ENCODE data around the gene RAC3. TPM values are rescaled to one million over a fixed set of nuclear protein-coding genes. Genes with fewer than 3 reads are reported as not detected.

The RAC3 gene
- polyA plus RNA-seq, 2 of the 4 experiments (the other 2 are of a cell fraction): 9.9 to 21.0 TPM

DNA sequence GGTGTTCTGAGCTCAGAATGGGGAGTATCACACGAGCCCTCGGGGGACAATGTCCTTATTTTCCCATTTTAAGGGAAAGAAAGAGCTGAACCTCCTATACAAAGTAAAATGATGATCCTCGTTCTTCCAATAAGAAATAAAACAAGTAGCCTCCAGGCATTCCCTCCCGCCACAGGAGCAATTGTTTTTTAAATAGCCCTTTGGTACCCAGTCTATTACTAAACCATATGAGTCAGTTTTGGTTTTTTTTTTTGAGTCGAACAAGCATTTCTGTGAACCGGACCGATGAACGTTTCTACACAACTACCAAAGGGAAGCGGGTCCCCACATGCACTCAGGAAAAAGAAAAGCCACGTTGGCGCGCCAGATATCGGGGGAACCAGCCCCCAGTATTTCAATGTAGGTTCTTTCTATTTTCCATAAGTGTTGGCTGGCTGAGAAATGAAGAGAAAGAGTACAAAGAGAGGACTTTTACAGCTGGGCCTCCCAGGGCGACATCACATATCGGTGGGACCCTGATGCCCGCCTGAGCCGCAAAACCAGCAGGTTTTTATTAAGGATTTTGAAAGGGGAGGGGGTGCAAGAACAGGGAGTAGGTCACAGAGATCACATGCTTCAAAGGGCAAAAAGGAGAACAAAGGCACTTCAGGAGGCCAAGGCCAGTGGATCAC lies 9.8 kb downstream of the RAC3 start:
- H3K4me3 ChIP-seq: no peak overlapping the region
- POLR2A ChIA-PET: no interaction called here
- no peak overlapping the region for H3K27ac ChIP-seq
- ATAC-seq (no peak), DNase-seq (ENCODE audit: low read depth in 1 of 2, low spot score in 1 of 2) (no peak), FAIRE-seq (no peak)
- peaks cover 8% of the 10 kb centered on the region; the same call in 2 of the 3 replicates for H3K4me1 ChIP-seq
- CTCF ChIA-PET: interaction anchor here (0.6 to 5.2 kb wide), 7 partner anchors 8 to 165 kb away, joined by 3 to 59 read pairs (median 5); partner anchors contain the start of gene RAC3
- H3K4me2 ChIP-seq: no peak overlapping the region
- TF ChIP-seq KDM1A (IDR thresholded peaks at IDR 0.05; ENCODE audit: low read depth) (no peak), SREBF2 (IDR thresholded peaks at IDR 0.05) (no peak), EP300 (IDR thresholded peaks at IDR 0.05) (no peak), TFCP2L1 (CRISPR knock-in tag; IDR thresholded peaks at IDR 0.05) (no peak), ZC3H11A (IDR thresholded peaks at IDR 0.05) (no peak), EHMT2 (IDR thresholded peaks at IDR 0.05; ENCODE audit: low read depth) (no peak), ZSCAN20 (CRISPR knock-in tag; IDR thresholded peaks at IDR 0.05) (no peak), CHD4 (IDR thresholded peaks at IDR 0.05; ENCODE audit: borderline replicate concordance) (no peak), GATA3 (IDR thresholded peaks at IDR 0.05; ENCODE audit: borderline replicate concordance) (no peak), RARB (CRISPR knock-in tag; IDR thresholded peaks at IDR 0.05) (no peak), FOSB (CRISPR knock-in tag; IDR thresholded peaks at IDR 0.05) (no peak), ZFP36 (IDR thresholded peaks at IDR 0.05; ENCODE audit: borderline replicate concordance, partially characterized antibody) (no peak), RNF2 (IDR thresholded peaks at IDR 0.05; ENCODE audit: borderline replicate concordance, low read depth) (no peak), KDM5A (IDR thresholded peaks at IDR 0.05) (no peak), FOXS1 (CRISPR knock-in tag; IDR thresholded peaks at IDR 0.05) (no peak), RFX5 (IDR thresholded peaks at IDR 0.05) (no peak)
- TF ChIP-seq, protein P1, sequence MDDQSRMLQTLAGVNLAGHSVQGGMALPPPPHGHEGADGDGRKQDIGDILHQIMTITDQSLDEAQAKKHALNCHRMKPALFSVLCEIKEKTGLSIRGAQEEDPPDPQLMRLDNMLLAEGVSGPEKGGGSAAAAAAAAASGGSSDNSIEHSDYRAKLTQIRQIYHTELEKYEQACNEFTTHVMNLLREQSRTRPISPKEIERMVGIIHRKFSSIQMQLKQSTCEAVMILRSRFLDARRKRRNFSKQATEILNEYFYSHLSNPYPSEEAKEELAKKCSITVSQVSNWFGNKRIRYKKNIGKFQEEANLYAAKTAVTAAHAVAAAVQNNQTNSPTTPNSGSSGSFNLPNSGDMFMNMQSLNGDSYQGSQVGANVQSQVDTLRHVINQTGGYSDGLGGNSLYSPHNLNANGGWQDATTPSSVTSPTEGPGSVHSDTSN (IDR thresholded peaks at IDR 0.05): no peak
- TF ChIP-seq, protein P2, sequence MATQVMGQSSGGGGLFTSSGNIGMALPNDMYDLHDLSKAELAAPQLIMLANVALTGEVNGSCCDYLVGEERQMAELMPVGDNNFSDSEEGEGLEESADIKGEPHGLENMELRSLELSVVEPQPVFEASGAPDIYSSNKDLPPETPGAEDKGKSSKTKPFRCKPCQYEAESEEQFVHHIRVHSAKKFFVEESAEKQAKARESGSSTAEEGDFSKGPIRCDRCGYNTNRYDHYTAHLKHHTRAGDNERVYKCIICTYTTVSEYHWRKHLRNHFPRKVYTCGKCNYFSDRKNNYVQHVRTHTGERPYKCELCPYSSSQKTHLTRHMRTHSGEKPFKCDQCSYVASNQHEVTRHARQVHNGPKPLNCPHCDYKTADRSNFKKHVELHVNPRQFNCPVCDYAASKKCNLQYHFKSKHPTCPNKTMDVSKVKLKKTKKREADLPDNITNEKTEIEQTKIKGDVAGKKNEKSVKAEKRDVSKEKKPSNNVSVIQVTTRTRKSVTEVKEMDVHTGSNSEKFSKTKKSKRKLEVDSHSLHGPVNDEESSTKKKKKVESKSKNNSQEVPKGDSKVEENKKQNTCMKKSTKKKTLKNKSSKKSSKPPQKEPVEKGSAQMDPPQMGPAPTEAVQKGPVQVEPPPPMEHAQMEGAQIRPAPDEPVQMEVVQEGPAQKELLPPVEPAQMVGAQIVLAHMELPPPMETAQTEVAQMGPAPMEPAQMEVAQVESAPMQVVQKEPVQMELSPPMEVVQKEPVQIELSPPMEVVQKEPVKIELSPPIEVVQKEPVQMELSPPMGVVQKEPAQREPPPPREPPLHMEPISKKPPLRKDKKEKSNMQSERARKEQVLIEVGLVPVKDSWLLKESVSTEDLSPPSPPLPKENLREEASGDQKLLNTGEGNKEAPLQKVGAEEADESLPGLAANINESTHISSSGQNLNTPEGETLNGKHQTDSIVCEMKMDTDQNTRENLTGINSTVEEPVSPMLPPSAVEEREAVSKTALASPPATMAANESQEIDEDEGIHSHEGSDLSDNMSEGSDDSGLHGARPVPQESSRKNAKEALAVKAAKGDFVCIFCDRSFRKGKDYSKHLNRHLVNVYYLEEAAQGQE (IDR thresholded peaks at IDR 0.05): no peak
- TF ChIP-seq, protein P3, sequence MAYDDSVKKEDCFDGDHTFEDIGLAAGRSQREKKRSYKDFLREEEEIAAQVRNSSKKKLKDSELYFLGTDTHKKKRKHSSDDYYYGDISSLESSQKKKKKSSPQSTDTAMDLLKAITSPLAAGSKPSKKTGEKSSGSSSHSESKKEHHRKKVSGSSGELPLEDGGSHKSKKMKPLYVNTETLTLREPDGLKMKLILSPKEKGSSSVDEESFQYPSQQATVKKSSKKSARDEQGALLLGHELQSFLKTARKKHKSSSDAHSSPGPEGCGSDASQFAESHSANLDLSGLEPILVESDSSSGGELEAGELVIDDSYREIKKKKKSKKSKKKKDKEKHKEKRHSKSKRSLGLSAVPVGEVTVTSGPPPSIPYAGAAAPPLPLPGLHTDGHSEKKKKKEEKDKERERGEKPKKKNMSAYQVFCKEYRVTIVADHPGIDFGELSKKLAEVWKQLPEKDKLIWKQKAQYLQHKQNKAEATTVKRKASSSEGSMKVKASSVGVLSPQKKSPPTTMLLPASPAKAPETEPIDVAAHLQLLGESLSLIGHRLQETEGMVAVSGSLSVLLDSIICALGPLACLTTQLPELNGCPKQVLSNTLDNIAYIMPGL (CRISPR knock-in tag; IDR thresholded peaks at IDR 0.05; ENCODE audit: borderline replicate concordance): no peak
- TF ChIP-seq, protein P4, sequence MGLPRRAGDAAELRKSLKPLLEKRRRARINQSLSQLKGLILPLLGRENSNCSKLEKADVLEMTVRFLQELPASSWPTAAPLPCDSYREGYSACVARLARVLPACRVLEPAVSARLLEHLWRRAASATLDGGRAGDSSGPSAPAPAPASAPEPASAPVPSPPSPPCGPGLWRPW (IDR thresholded peaks at IDR 0.05): no peak
- WGBS (ENCODE audit: missing lambda C conversion rate): 76% methylated on average over 17 of the region's 17 CpGs
- H3K9me3 ChIP-seq: no peaks in the 10 kb centered on the region

Data from A549 (cell line).